GM12878 (cell line): Measurements from ENCODE around the gene APBB3. TPM values are rescaled to one million over a fixed set of nuclear protein-coding genes. Genes with fewer than 3 reads are reported as not detected.

Experiments
- ATAC-seq: fragments of 200-7000 bp; cut with Tn5 transposase; 3 replicates; pipeline ENCODE4 v1.9.1; 2020; ENCODE audit warnings: mild to moderate bottlenecking, moderate library complexity
- BruUV-seq: library from RNA; stranded (reverse); fragments of 400-500 nt; replicated peaks from 2 replicates; lab custom pipeline; 2021; lab: Mats Ljungman, UMichigan
- CTCF ChIA-PET: fragments of 300-600 bp; sonication (Branson Sonifier 250); formaldehyde crosslinking; extraction: SDS; loops from one replicate; lab custom pipeline; 2021; ENCODE audit warnings: inconsistent platforms; lab: Yijun Ruan, JAX
- POLR2A ChIA-PET: fragments of 350-600 bp; formaldehyde crosslinking; extraction: SDS; loops from one replicate; lab custom pipeline; 2021; ENCODE audit warnings: inconsistent platforms; lab: Charles Lee
- RAD21 ChIA-PET: fragments of 300-600 bp; sonication (Branson Sonifier 250); formaldehyde crosslinking; loops from one replicate; lab custom pipeline; 2023; ENCODE audit warnings: antibody characterized with exemption; ENCODE audit not compliant: unreplicated experiment; lab: Charles Lee
- SMC1A ChIA-PET: fragments of 300-600 bp; sonication (Branson Sonifier 250); formaldehyde crosslinking; loops from one replicate; lab custom pipeline; 2023; ENCODE audit not compliant: unreplicated experiment, uncharacterized antibody; lab: Charles Lee
- DNase-seq: peaks from one replicate; pipeline ENCODE4 v3.0.0-alpha.2; 2011; ENCODE audit warnings: low read depth, low spot score
- FAIRE-seq: peaks from 3 replicates; lab custom pipeline; 2011; peaks lifted over from hg19 to GRCh38; lab: Jason Lieb, UNC
- H2AFZ ChIP-seq: 2 replicates; pipeline ENCODE4 v1.6.0; 2011; ENCODE audit warnings: low read depth, low read length, control low read depth; ENCODE audit not compliant: control insufficient read depth
- H3K27ac ChIP-seq: 2 replicates; pipeline ENCODE4 v1.5.1; 2011; ENCODE audit warnings: control low read depth; ENCODE audit not compliant: control insufficient read depth, insufficient read depth
- H3K27me3 ChIP-seq, 2 experiments: replicated peaks in 1 of 2; 2 replicates each; pipeline versions ENCODE4 v1.6.0 to v1.6.1; 2011; ENCODE audit warnings: low read length in 1 of 2; ENCODE audit not compliant: control insufficient read depth in 2 of 2, insufficient read depth in 2 of 2
- H3K36me3 ChIP-seq, 2 experiments: 2 replicates each; pipeline ENCODE4 v1.5.1; 2011; ENCODE audit warnings: low read length in 1 of 2; ENCODE audit not compliant: control insufficient read depth in 2 of 2, insufficient read depth in 2 of 2
- H3K4me1 ChIP-seq: 2 replicates; pipeline ENCODE4 v1.6.1; 2011; ENCODE audit warnings: mild to moderate bottlenecking, low read length, moderate library complexity, mixed read lengths; ENCODE audit not compliant: control insufficient read depth, insufficient read depth
- H3K4me2 ChIP-seq: 2 replicates; pipeline ENCODE4 v1.6.0; 2011; ENCODE audit warnings: control low read depth; ENCODE audit not compliant: control insufficient read depth, insufficient read depth
- H3K4me3 ChIP-seq: fragments of 200-600 bp; sonication (generic); 2 replicates; pipeline ENCODE4 v1.5.1; 2016
- H3K79me2 ChIP-seq: 2 replicates; pipeline ENCODE4 v1.6.0; 2011; ENCODE audit warnings: low read length; ENCODE audit not compliant: control insufficient read depth, insufficient read depth
- H3K9ac ChIP-seq: 2 replicates; pipeline ENCODE4 v1.8.0; 2011; ENCODE audit warnings: low read length, control low read depth, mixed read lengths; ENCODE audit not compliant: control insufficient read depth, insufficient read depth
- H3K9me3 ChIP-seq: replicated peaks from 3 replicates; pipeline ENCODE4 v1.5.1; 2011; ENCODE audit warnings: mild to moderate bottlenecking, low read length; ENCODE audit not compliant: control insufficient read depth, insufficient read depth
- H4K20me1 ChIP-seq: 2 replicates; pipeline ENCODE4 v1.6.0; 2011; ENCODE audit not compliant: control insufficient read depth, insufficient read depth
- BRCA1 ChIP-seq: IDR thresholded peaks from 2 replicates; pipeline ENCODE4 v1.6.1; 2011; ENCODE audit warnings: low read depth, low read length, improper control_type of control experiment
- NR2F1 ChIP-seq: fragments of 450-650 bp; conservative IDR thresholded peaks from 2 replicates; pipeline ENCODE4 v1.6.1; 2017; ENCODE audit warnings: mild to moderate bottlenecking
- POLR2AphosphoS5 ChIP-seq: IDR thresholded peaks from 2 replicates; pipeline ENCODE4 v1.6.1; 2011; ENCODE audit warnings: mild to moderate bottlenecking, low read length, inconsistent platforms
- SPI1 ChIP-seq: IDR thresholded peaks from 2 replicates; pipeline ENCODE4 v1.6.1; 2011; ENCODE audit warnings: low read depth, mild to moderate bottlenecking, low read length, moderate library complexity, borderline replicate concordance; ENCODE audit not compliant: insufficient read depth
- STAT1 ChIP-seq: fragments of 450-650 bp; conservative IDR thresholded peaks from 2 replicates; pipeline ENCODE4 v1.6.1; 2014; ENCODE audit warnings: antibody characterized with exemption, mild to moderate bottlenecking
- WGBS: methylation state at CpG from one replicate; pipeline ENCODE4 v1.1.6; 2016; ENCODE audit warnings: low lambda C conversion rate; ENCODE audit not compliant: insufficient replicate concordance, insufficient coverage; ENCODE audit errors: missing lambda C conversion rate; 5-methylcytosine and 5-hydroxymethylcytosine counted together
- in situ Hi-C: fragments of 300-500 bp; cut with MboI; formaldehyde crosslinking; loops from 9 replicates; pipeline ENCODE4 v1.14.3; 2018; ENCODE audit warnings: mixed read lengths
- intact Hi-C: fragments of 100-400 bp; cut with micrococcal nuclease; formaldehyde crosslinking; loops from one replicate; pipeline ENCODE4 v1.14.2; 2022; ENCODE audit not compliant: unreplicated experiment
- polyA plus RNA-seq, 11 experiments: library from polyadenylated mRNA; depleted of rRNA in 4 of 11; unstranded in 6 of 11; stranded (reverse) in 5 of 11; fragments of >200 nt; fragmentation: Nextera tagmentation in 4 of 11; fragmentation: Illumina TruSeq in 1 of 11; extraction: Ambion mirVana in 4 of 11; extraction: Trizol in 1 of 11; gene quantifications; 1 replicate in 1 of 11; 2 replicates in 10 of 11; pipeline versions ENCODE4 v1.2.1 to v1.2.3, GENCODE V29; 2011 to 2016; ENCODE audit warnings: inconsistent platforms in 2 of 11, missing spikeins in 2 of 11, low read depth in 1 of 11
- total RNA-seq, 4 experiments: library from RNA; depleted of rRNA in 3 of 4; stranded (reverse); fragments of >200 nt in 3 of 4; fragmentation: Illumina TruSeq in 1 of 4; extraction: Trizol in 1 of 4; gene quantifications; 2 replicates each; pipeline versions ENCODE4 v1.2.1 to v1.2.3, GENCODE V29; 2013 to 2021

Gene APBB3
- total and polyA plus RNA-seq, 10 of the 15 experiments (the other 5 are each of a cell fraction or from before 2014, with no cell fraction given) = 0.35 to 33.3 (median 14.3) TPM

DNA sequence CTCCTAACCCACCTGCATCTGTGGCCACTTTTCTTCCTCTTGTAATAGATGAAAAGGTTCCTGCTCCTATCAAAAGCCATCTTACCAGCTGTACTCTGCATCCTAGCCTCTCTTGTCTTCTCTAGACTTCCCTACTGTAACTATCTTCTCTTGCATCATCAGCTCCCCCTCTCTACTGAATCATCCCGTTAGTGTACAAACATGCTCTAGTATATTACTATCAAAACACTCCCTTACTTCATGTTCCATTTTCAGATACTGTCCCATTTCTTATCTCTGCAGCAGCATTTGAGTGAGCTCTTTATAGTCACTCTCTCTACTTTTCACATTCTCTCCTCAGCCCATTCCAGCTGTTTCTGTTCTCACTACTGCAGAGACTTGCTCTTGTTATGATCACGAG, 9.9 kb downstream of the APBB3 start:
- peak overlapping the region; percentile 16 for H3K27ac ChIP-seq
- H3K4me3 ChIP-seq = peak overlapping the region; percentile 91; the same call in 1 of the 2 replicates
- H4K20me1 ChIP-seq = no peaks in the 10 kb centered on the region
- peaks cover 14 to 25% of the 10 kb centered on the region in 2 experiments for H3K36me3 ChIP-seq
- DNase-seq = no peak
- no peak overlapping the region for H3K9ac ChIP-seq
- ChIA-PET POLR2A (no interaction called here), RAD21 (interaction anchor here (1.0 to 1.8 kb wide), 2 partner anchors 9 to 15 kb away, joined by 3 to 7 read pairs; no protein-coding TSS in a partner anchor), SMC1A (interaction anchor here (0.6 to 1.0 kb wide), 3 partner anchors 15 to 88 kb away, joined by 3 read pairs; no protein-coding TSS in a partner anchor), CTCF (interaction anchor here (0.8 to 2.1 kb wide), 3 partner anchors 11 to 182 kb away, joined by 3 to 6 read pairs (median 4); no protein-coding TSS in a partner anchor)
- H3K79me2 ChIP-seq = peaks cover 49% of the 10 kb centered on the region
- intact Hi-C loops (loop anchor here (5.0 kb wide), 1 partner anchor 152 kb away; the partner anchor contains the start of gene ANKHD1), in situ Hi-C loops (no loop called here)
- ATAC-seq = no peak
- 62% methylated on average over 2 of the region's 2 CpGs for WGBS
- no peaks in the 10 kb centered on the region for H3K9me3 ChIP-seq
- no peak for FAIRE-seq
- TF ChIP-seq STAT1 = no peak
- TF ChIP-seq BRCA1 = no peak
- no peaks in the 10 kb centered on the region for H3K27me3 ChIP-seq
- no TSS peak for BruUV-seq
- peak overlapping the region; percentile 82 for H3K4me2 ChIP-seq
- H2AFZ ChIP-seq = no peak overlapping the region
- peaks cover 22% of the 10 kb centered on the region for H3K4me1 ChIP-seq

DNA sequence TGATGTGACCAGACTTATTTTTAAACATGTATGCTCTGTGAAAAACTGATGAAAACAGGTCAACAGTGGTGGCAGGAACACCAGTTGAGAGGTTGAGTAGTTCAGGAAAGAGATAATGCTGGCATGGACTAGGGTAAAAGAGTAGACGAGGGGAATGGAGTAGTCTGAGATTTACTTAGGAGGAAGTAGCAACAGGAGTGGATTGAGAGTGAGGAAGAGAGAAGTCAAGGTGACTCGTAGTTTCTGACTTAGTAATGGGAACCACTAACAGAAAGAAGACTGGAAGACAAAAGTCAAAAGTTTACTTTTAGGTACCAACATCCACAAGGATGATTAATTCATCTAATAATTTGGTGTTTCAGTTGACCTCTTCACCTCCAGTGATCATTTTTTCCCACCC, 10.7 kb downstream of the APBB3 start:
- H2AFZ ChIP-seq = no peak overlapping the region
- ATAC-seq = peak; percentile 9; the same call in 2 of the 3 replicates
- H3K79me2 ChIP-seq = peaks cover 49% of the 10 kb centered on the region
- peaks cover 18 to 33% of the 10 kb centered on the region in 2 experiments for H3K36me3 ChIP-seq
- no peak overlapping the region for H3K9ac ChIP-seq
- SMC1A ChIA-PET = interaction anchor here (0.6 to 1.6 kb wide), 4 partner anchors 13 to 92 kb away, joined by 3 to 5 read pairs (median 4); partner anchors contain the start of gene TMCO6
- TF ChIP-seq SPI1 = peak; percentile 30; the same call in 1 of the 2 replicates
- no peak for TF ChIP-seq NR2F1
- TF ChIP-seq POLR2AphosphoS5 = peak; percentile 4; the same call in 1 of the 2 replicates
- TF ChIP-seq, all 136 proteins: peak for 2
- Histone ChIP-seq H3K27ac (peak overlapping the region; percentile 16), H4K20me1 (no peaks in the 10 kb centered on the region), H3K9me3 (no peaks in the 10 kb centered on the region), H3K4me2 (peak overlapping the region; percentile 82), H3K27me3 (no peaks in the 10 kb centered on the region), H3K4me1 (peaks cover 27% of the 10 kb centered on the region), H3K4me3 (no peak overlapping the region; the same call in 1 of the 2 replicates)
- in situ Hi-C loops (no loop called here), intact Hi-C loops (loop anchor here (5.0 kb wide), 1 partner anchor 151 kb away; the partner anchor contains the start of gene ANKHD1)
- POLR2A ChIA-PET = interaction anchor here (0.7 to 1.2 kb wide), 2 partner anchors 12 to 166 kb away, joined by 3 read pairs; no protein-coding TSS in a partner anchor
- whole genome bisulfite sequencing = 0% methylated on average over 2 of the region's 2 CpGs
- FAIRE-seq = no peak
- no peak for DNase-seq
- RAD21 ChIA-PET = interaction anchor here (1.2 to 1.8 kb wide), 2 partner anchors 16 to 180 kb away, joined by 3 to 7 read pairs; no protein-coding TSS in a partner anchor
- CTCF ChIA-PET = interaction anchor here (0.8 to 2.1 kb wide), 4 partner anchors 14 to 190 kb away, joined by 3 to 6 read pairs (median 4); no protein-coding TSS in a partner anchor
- no TSS peak for BruUV-seq
